SK-MEL-5 (cell line): Measurements from ENCODE around the gene PLAU. TPM values are rescaled to one million over a fixed set of nuclear protein-coding genes. Genes with fewer than 3 reads are reported as not detected.
"Not testable (repeated sequence)": the region's sequence is repeated elsewhere in the genome, so short reads cannot be mapped to it uniquely, and the experiment has no call there.

Source experiments
- DNase-seq: peaks from one replicate; pipeline ENCODE4 v3.0.0-alpha.2; 2016; ENCODE audit warnings: low read depth, low spot score
- in situ Hi-C: cut with HindIII; loops from 2 replicates; pipeline ENCODE4 v1.10.0; 2016; ENCODE audit warnings: low sequenced_read_pairs, high pct_unique_total_duplicates, low pct_unique_long_range_greater_than_20kb
- total RNA-seq: library from RNA; depleted of rRNA; stranded (reverse); fragments of >200 nt; shearing (Covaris generic); gene quantifications from 2 replicates; pipeline ENCODE4 v1.2.3, GENCODE V29; 2014

The PLAU gene
- total RNA-seq, 1 experiment from 2014 or later = not detected

GRCh38 chr10:73890261-73890660 is 20.7 kb upstream of the PLAU start:
- in situ Hi-C loops = no loop called here
- DNase-seq = no peak

GRCh38 chr10:73890830-73891229 is 20.1 kb upstream of the PLAU start:
- DNase-seq, in situ Hi-C loops: not testable (repeated sequence)

- in situ Hi-C loops = no loop called here
- DNase-seq = no peak
Observed at GRCh38 chr10:73891540-73891939, 19.4 kb upstream of the PLAU start.

GRCh38 chr10:73892310-73893030 is 18.5 kb upstream of the PLAU start:
- DNase-seq = peak; percentile 64
- in situ Hi-C loops = no loop called here

GRCh38 chr10:73893426-73893825 is 17.5 kb upstream of the PLAU start:
- in situ Hi-C loops = no loop called here
- DNase-seq = no peak

DNA sequence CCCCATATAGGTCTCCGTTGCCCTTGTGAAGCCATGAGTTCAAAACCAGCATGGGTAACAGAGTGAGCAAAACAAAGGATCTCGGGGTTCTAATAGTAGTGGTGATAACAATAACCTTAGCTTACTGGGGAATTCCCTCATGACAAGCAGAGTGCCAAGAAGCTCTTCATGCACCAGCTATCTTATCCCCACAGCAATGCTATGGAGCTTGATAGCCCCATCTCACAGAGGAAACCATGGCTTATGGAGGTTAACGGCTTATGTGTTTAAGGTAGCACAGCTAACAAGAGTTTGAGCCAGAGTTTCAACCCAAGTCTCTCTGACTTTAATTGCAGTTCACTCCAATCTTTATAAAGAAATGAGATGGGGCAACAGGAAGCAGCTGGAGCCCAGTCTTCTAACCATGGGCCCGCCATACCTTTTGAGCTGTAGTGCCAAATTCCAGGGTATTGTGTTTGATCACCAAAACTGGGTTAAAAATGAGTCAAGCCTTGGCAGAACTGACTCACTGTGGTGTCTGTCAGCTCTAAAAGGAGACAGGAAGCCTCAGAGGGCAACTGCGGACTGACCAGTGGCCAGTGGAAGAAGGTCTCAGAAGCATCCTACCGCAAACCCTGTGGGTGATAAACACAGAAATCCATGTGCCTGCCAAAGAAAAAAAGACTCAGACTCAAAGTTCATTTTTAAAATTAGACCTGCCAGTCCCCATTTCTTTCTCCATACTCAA is 16.5 kb upstream of the PLAU start:
- in situ Hi-C loops = no loop called here
- DNase-seq = no peak

GRCh38 chr10:73895381-73895780 is 15.6 kb upstream of the PLAU start:
- DNase-seq, in situ Hi-C loops: not testable (repeated sequence)

- in situ Hi-C loops = no loop called here
- no peak for DNase-seq
Observed at GRCh38 chr10:73897693-73898092, 13.2 kb upstream of the PLAU start.

GRCh38 chr10:73898730-73899410 is 12.1 kb upstream of the PLAU start:
- DNase-seq = no peak
- in situ Hi-C loops = no loop called here

DNA sequence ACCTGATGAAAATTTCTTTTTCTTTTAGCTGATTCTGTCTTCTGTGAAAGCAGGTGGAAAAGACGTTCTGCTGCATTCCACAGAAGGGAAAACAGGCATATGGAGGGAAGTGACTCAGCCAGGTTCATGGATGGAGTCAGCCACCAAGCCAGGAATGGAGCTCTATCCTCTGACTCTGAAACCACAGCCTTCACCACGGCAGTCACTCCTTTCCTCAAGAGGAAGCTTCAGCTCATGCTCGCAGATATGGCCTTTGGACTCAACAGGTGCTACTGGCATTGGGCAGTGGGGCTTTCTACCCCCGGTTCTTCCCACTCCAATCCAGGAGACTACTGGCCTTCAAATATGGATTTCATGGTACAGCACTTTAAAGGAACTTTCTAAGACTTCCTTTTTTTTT is 11.5 kb upstream of the PLAU start:
- in situ Hi-C loops = no loop called here
- DNase-seq = no peak

DNA sequence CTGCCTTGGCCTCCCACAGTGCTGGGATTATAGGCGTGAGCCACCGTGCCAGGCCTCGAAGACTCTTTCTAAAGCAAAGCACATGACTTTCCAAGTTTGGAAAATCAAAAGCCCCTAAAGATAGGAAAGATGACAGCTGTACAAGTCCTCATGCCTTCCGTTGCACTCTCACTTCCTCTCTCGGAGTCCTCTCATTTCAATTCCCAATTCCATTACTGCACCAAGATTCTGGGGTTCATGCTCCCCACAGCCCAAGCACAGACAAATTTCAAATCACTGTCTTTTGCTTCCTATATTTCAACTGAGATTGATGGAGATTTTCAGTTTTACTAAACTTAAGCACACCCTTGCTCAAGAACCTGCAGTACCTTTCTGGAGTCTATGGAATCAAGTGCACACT is 10.9 kb upstream of the PLAU start:
- in situ Hi-C loops = no loop called here
- DNase-seq = no peak

GRCh38 chr10:73901261-73901660 is 9.7 kb upstream of the PLAU start:
- in situ Hi-C loops = no loop called here
- DNase-seq = no peak

DNA sequence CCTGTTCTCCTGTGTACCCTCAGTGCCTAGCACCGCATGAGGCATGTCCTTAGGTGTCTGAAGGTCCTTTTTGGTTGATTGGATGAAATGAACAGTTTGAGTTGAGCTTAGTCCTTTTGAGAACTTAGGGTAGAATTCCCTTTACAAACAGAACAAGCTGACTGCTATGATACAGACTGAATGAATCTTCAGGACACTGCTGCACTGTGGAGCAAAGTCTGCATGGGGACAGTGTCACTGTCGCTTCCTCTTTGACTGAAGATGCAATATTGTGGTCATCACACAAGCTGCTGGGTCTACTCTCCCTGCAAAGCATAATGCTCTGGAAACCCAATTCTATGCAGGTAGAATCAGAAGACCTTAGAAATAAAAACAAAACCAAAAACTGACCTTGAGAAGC is 8.6 kb upstream of the PLAU start:
- in situ Hi-C loops = no loop called here
- no peak for DNase-seq

GRCh38 chr10:73905256-73906020 is 5.5 kb upstream of the PLAU start:
- DNase-seq = no peak
- in situ Hi-C loops = no loop called here

DNA sequence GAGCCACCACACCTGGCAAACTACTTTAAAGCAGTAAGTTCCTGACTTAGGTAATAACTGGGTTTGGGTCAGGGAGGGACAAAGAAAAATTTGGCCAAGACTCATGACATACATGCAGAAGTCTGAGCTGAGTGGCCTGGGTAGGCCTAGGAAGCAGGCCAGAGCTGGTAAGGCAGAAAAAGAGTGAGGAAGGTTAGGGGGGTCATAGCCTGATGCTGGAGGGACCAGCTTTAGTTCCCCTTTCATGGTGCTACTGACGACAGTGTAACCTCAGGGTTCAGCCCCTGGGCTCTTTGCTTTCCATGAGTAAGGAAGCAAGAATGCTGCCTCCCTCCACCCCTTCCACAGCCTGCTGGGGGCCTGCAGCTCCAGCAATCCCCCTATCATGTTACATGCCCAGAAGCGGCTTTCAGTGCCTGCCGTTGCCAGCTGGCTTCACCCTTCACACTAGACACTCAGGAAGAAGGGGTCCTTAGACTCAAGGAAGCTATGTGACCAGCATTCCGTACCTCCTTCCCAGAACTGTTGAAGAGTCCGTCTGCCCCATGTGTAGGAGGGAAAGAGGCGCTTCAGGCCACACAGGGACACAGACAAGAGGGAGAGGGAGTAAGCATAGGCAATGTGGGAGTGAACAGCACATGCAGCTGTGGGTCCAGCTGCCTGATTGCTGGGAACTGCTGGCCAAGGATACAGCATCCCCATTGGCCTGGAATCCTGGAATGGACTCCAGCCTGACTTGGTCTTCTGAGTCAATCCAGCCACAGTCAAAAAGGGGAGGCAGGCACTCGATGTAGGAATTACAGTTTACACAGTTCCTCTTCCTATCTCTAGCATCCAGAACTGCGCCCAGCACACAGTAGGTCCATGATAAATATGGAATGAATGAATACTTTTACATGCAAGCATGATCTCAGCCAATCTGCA is 4.1 kb upstream of the PLAU start:
- in situ Hi-C loops = no loop called here

GRCh38 chr10:73907841-73908517 is 3.0 kb upstream of the PLAU start:
- DNase-seq = no peak
- in situ Hi-C loops = no loop called here

More for the DNA sequence above, 4.1 kb upstream of the PLAU start:
- DNase-seq = no peak
